Measurements from ENCODE around the gene PRDM12.

PRDM12 gene

DNA sequence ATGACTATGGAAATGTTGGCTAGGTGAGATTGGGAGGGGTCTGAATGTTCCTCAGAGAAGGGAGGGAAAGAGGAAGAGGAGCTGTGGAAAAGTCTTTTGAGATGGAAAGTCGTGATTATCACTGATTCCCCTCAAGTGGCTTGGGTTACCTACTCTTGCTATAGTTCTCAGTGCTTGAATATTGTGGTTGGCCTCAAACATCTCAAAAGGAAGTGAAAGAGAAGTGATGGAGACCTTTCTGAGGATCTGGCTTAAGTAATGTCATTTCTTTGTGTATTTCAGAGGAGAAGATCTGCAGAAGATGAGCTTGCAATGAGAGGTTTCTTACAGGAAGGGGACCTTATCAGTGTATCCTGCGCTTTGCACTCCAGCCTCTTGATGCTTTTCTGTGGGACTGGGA lies 34.7 kb downstream of the PRDM12 start:
- peaks cover 2% of the 10 kb centered on the region for H3K79me2 ChIP-seq (ENCODE audit: control insufficient read depth, insufficient read depth, low read length, poor library complexity)
- H3K14ac ChIP-seq (ENCODE audit: low read length) = no peak overlapping the region
- no peak overlapping the region for H4K12ac ChIP-seq (ENCODE audit: low read depth, low read length)
- H3K79me1 ChIP-seq (ENCODE audit: low read length) = no peaks in the 10 kb centered on the region
- no peak overlapping the region for H3K4me2 ChIP-seq (ENCODE audit: low read length)
- H3K36me3 ChIP-seq (ENCODE audit: control insufficient read depth in 1 of 2, insufficient read depth in 2 of 2, low read length in 2 of 2) = peaks cover 31 to 50% of the 10 kb centered on the region in 2 experiments
- no peak overlapping the region for H2AK5ac ChIP-seq (ENCODE audit: low read length)
- no CpG with 5 or more reads among the region's 2 CpGs for WGBS (ENCODE audit: extremely low coverage, insufficient coverage, insufficient read length)
- no peak overlapping the region for H4K8ac ChIP-seq (ENCODE audit: low read depth, low read length)
- H3K27ac ChIP-seq (ENCODE audit: low read depth, low read length) = no peak overlapping the region
- no peak overlapping the region for H3K4me3 ChIP-seq (ENCODE audit: low read depth, low read length)
- H4K91ac ChIP-seq (ENCODE audit: low read depth, low read length) = no peak overlapping the region
- no peak overlapping the region for H2BK12ac ChIP-seq (ENCODE audit: low read length)
- no peak overlapping the region for H2BK5ac ChIP-seq (ENCODE audit: low read depth, low read length, poor library complexity)
- no peak for DNase-seq
- H2AFZ ChIP-seq (ENCODE audit: insufficient read depth, low read length, poor library complexity) = no peak overlapping the region
- peaks cover 8 to 11% of the 10 kb centered on the region in 2 experiments for H3K4me1 ChIP-seq (ENCODE audit: control insufficient read depth in 1 of 2, insufficient read depth in 2 of 2, low read length in 2 of 2)
- H3K18ac ChIP-seq (ENCODE audit: low read length) = no peak overlapping the region
- H3K23ac ChIP-seq (ENCODE audit: low read length) = no peak overlapping the region
- H3K27me3 ChIP-seq (ENCODE audit: insufficient read depth, low read length) = no peaks in the 10 kb centered on the region
- H3K9me3 ChIP-seq (ENCODE audit: insufficient read depth, low read depth, low read length) = no peaks in the 10 kb centered on the region
- H3K4ac ChIP-seq (ENCODE audit: low read depth, low read length) = no peak overlapping the region
- no peak overlapping the region for H2BK120ac ChIP-seq (ENCODE audit: insufficient read depth, low read length, poor library complexity)
- H3K9ac ChIP-seq (ENCODE audit: low read length) = no peak overlapping the region

- H3K27ac ChIP-seq (ENCODE audit: low read depth, low read length) = no peak overlapping the region
- no CpG with 5 or more reads among the region's 13 CpGs for WGBS (ENCODE audit: extremely low coverage, insufficient coverage, insufficient read length)
- H2AFZ ChIP-seq (ENCODE audit: insufficient read depth, low read length, poor library complexity) = no peak overlapping the region
- peak; percentile 55 to 83 for DNase-seq
- H3K4me2 ChIP-seq (ENCODE audit: low read length) = no peak overlapping the region
- peaks cover 29 to 49% of the 10 kb centered on the region in 2 experiments for H3K36me3 ChIP-seq (ENCODE audit: control insufficient read depth in 1 of 2, insufficient read depth in 2 of 2, low read length in 2 of 2)
- no peak overlapping the region for H4K8ac ChIP-seq (ENCODE audit: low read depth, low read length)
- no peak overlapping the region for H3K23ac ChIP-seq (ENCODE audit: low read length)
- H3K9ac ChIP-seq (ENCODE audit: low read length) = peak overlapping the region; percentile 15
- H3K79me2 ChIP-seq (ENCODE audit: control insufficient read depth, insufficient read depth, low read length, poor library complexity) = no peaks in the 10 kb centered on the region
- no peak overlapping the region for H4K12ac ChIP-seq (ENCODE audit: low read depth, low read length)
- no peak overlapping the region for H2BK120ac ChIP-seq (ENCODE audit: insufficient read depth, low read length, poor library complexity)
- H3K4me1 ChIP-seq (ENCODE audit: control insufficient read depth in 1 of 2, insufficient read depth in 2 of 2, low read length in 2 of 2) = peaks cover 8 to 9% of the 10 kb centered on the region in 2 experiments
- H2BK5ac ChIP-seq (ENCODE audit: low read depth, low read length, poor library complexity) = no peak overlapping the region
- no peak overlapping the region for H2BK12ac ChIP-seq (ENCODE audit: low read length)
- H2AK5ac ChIP-seq (ENCODE audit: low read length) = no peak overlapping the region
- no peaks in the 10 kb centered on the region for H3K79me1 ChIP-seq (ENCODE audit: low read length)
- H3K18ac ChIP-seq (ENCODE audit: low read length) = no peak overlapping the region
- no peak overlapping the region for H3K4me3 ChIP-seq (ENCODE audit: low read depth, low read length)
- H3K9me3 ChIP-seq (ENCODE audit: insufficient read depth, low read depth, low read length) = no peaks in the 10 kb centered on the region
- H3K14ac ChIP-seq (ENCODE audit: low read length) = no peak overlapping the region
- no peak overlapping the region for H4K91ac ChIP-seq (ENCODE audit: low read depth, low read length)
- no peaks in the 10 kb centered on the region for H3K27me3 ChIP-seq (ENCODE audit: insufficient read depth, low read length)
- no peak overlapping the region for H3K4ac ChIP-seq (ENCODE audit: low read depth, low read length)
Measured at GRCh38 chr9:130701059-130702022, 36.9 kb downstream of the PRDM12 start.

DNA sequence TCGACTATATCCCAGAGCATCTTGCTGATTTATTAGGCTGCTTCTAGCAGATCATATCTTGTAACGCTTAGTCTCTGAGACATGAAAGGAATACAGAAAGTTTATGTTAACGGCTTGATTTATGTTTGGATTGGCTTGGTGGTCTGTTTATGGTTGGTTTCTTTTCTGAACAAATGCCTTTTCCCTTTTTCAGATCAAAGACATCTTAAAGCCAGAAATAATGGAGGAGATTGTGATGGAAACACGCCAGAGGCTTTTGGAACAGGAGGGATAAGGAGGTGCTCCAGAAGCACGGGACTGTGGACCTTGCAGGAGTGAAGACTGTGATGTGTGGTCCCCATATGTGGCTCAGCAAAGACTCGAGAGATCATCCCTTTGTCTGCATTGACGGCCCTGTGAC lies 39.1 kb downstream of the PRDM12 start:
- Histone ChIP-seq H3K4me1 (ENCODE audit: control insufficient read depth in 1 of 2, insufficient read depth in 2 of 2, low read length in 2 of 2) (peaks cover 2 to 5% of the 10 kb centered on the region in 2 experiments), H2AK5ac (ENCODE audit: low read length) (no peak overlapping the region), H3K9me3 (ENCODE audit: insufficient read depth, low read depth, low read length) (no peaks in the 10 kb centered on the region), H4K8ac (ENCODE audit: low read depth, low read length) (no peak overlapping the region), H3K36me3 (ENCODE audit: control insufficient read depth in 1 of 2, insufficient read depth in 2 of 2, low read length in 2 of 2) (peaks cover 24 to 36% of the 10 kb centered on the region in 2 experiments), H3K79me1 (ENCODE audit: low read length) (no peaks in the 10 kb centered on the region), H3K23ac (ENCODE audit: low read length) (no peak overlapping the region), H2BK5ac (ENCODE audit: low read depth, low read length, poor library complexity) (no peak overlapping the region), H3K4me2 (ENCODE audit: low read length) (no peak overlapping the region), H2AFZ (ENCODE audit: insufficient read depth, low read length, poor library complexity) (no peak overlapping the region), H3K18ac (ENCODE audit: low read length) (no peak overlapping the region), H2BK120ac (ENCODE audit: insufficient read depth, low read length, poor library complexity) (no peak overlapping the region), H3K79me2 (ENCODE audit: control insufficient read depth, insufficient read depth, low read length, poor library complexity) (no peaks in the 10 kb centered on the region), H3K14ac (ENCODE audit: low read length) (no peak overlapping the region), H3K4ac (ENCODE audit: low read depth, low read length) (no peak overlapping the region), H3K9ac (ENCODE audit: low read length) (no peak overlapping the region), H4K12ac (ENCODE audit: low read depth, low read length) (no peak overlapping the region), H4K91ac (ENCODE audit: low read depth, low read length) (no peak overlapping the region), H2BK12ac (ENCODE audit: low read length) (no peak overlapping the region), H3K4me3 (ENCODE audit: low read depth, low read length) (no peak overlapping the region), H3K27me3 (ENCODE audit: insufficient read depth, low read length) (no peaks in the 10 kb centered on the region), H3K27ac (ENCODE audit: low read depth, low read length) (no peak overlapping the region)
- DNase-seq = no peak
- WGBS (ENCODE audit: extremely low coverage, insufficient coverage, insufficient read length) = no CpG with 5 or more reads among the region's 7 CpGs

GRCh38 chr9:130707225-130707976 lies 43.0 kb downstream of the PRDM12 start:
- Histone ChIP-seq H3K36me3 (ENCODE audit: control insufficient read depth in 1 of 2, insufficient read depth in 2 of 2, low read length in 2 of 2) (peaks cover 8 to 16% of the 10 kb centered on the region in 2 experiments), H4K91ac (ENCODE audit: low read depth, low read length) (no peak overlapping the region), H3K23ac (ENCODE audit: low read length) (no peak overlapping the region), H3K18ac (ENCODE audit: low read length) (no peak overlapping the region), H3K9ac (ENCODE audit: low read length) (no peak overlapping the region), H2AK5ac (ENCODE audit: low read length) (no peak overlapping the region), H3K79me1 (ENCODE audit: low read length) (peaks cover 2% of the 10 kb centered on the region), H3K4ac (ENCODE audit: low read depth, low read length) (no peak overlapping the region), H3K27ac (ENCODE audit: low read depth, low read length) (no peak overlapping the region), H3K4me2 (ENCODE audit: low read length) (no peak overlapping the region), H2BK12ac (ENCODE audit: low read length) (no peak overlapping the region), H3K9me3 (ENCODE audit: insufficient read depth, low read depth, low read length) (no peaks in the 10 kb centered on the region), H2BK120ac (ENCODE audit: insufficient read depth, low read length, poor library complexity) (no peak overlapping the region), H2AFZ (ENCODE audit: insufficient read depth, low read length, poor library complexity) (no peak overlapping the region), H3K27me3 (ENCODE audit: insufficient read depth, low read length) (no peaks in the 10 kb centered on the region), H4K8ac (ENCODE audit: low read depth, low read length) (no peak overlapping the region), H3K4me1 (ENCODE audit: control insufficient read depth in 1 of 2, insufficient read depth in 2 of 2, low read length in 2 of 2) (peaks cover 0 to 2% of the 10 kb centered on the region in 2 experiments), H4K12ac (ENCODE audit: low read depth, low read length) (no peak overlapping the region), H2BK5ac (ENCODE audit: low read depth, low read length, poor library complexity) (no peak overlapping the region), H3K79me2 (ENCODE audit: control insufficient read depth, insufficient read depth, low read length, poor library complexity) (no peaks in the 10 kb centered on the region), H3K14ac (ENCODE audit: low read length) (no peak overlapping the region), H3K4me3 (ENCODE audit: low read depth, low read length) (no peak overlapping the region)
- DNase-seq = peak; percentile 49 to 88
- no CpG with 5 or more reads among the region's 9 CpGs for WGBS (ENCODE audit: extremely low coverage, insufficient coverage, insufficient read length)

All from trophoblast cell (in vitro differentiated cells and primary cell).